HCT116 (cell line): ENCODE data around the gene ZNF83. TPM values are rescaled to one million over a fixed set of nuclear protein-coding genes. Genes with fewer than 3 reads are reported as not detected.

Experiments
- ATAC-seq: fragments of 200-7000 bp; cut with Tn5 transposase; 2 replicates; pipeline ENCODE4 v1.9.1; 2020; ENCODE audit warnings: mild to moderate bottlenecking, moderate library complexity
- BruUV-seq: library from RNA; stranded (reverse); fragments of 400-500 nt; replicated peaks from 2 replicates; lab custom pipeline; 2021; lab: Mats Ljungman, UMichigan
- CTCF ChIA-PET: fragments of 300-600 bp; sonication (Branson Sonifier 250); formaldehyde crosslinking; loops from one replicate; lab custom pipeline; 2021; ENCODE audit warnings: antibody characterized with exemption; lab: Charles Lee
- POLR2A ChIA-PET: fragments of 300-600, 350-600 bp; sonication (Branson Sonifier 250); formaldehyde crosslinking; loops from one replicate; lab custom pipeline; 2021; ENCODE audit warnings: antibody characterized with exemption; lab: Charles Lee
- RAD21 ChIA-PET, 2 experiments: fragments of 300-600 bp; sonication (Branson Sonifier 250); formaldehyde crosslinking; loops; one replicate each; lab custom pipeline; 2023; ENCODE audit warnings: low total read pairs in 2 of 2; ENCODE audit not compliant: uncharacterized antibody in 2 of 2, unreplicated experiment in 2 of 2, low non-redundant PET in 1 of 2; lab: Charles Lee
- DNase-seq: peaks from one replicate; pipeline ENCODE4 v3.0.0-alpha.2; 2010; ENCODE audit warnings: low read depth, low spot score
- H2AFZ ChIP-seq: fragments of 200-600 bp; shearing (Covaris generic), sonication (generic); 2 replicates; pipeline ENCODE4 v1.6.1; 2017; ENCODE audit warnings: low read depth, mixed run types, mixed read lengths, antibody characterized with exemption, low read length; ENCODE audit not compliant: poor library complexity, severe bottlenecking
- H3K27ac ChIP-seq: 2 replicates; pipeline ENCODE4 v1.5.1; 2012; ENCODE audit warnings: low read depth, low read length
- H3K27me3 ChIP-seq: fragments of 200-600 bp; sonication (generic); 2 replicates; pipeline ENCODE4 v1.6.1; 2016; ENCODE audit warnings: mixed run types, low read length, mixed read lengths; ENCODE audit not compliant: insufficient read depth
- H3K36me3 ChIP-seq, 2 experiments: fragments of 200-500 bp in 1 of 2; fragments of 200-600 bp in 1 of 2; sonication (Bioruptor generic) in 1 of 2; sonication (generic) in 1 of 2; 2 replicates each; pipeline versions ENCODE4 v1.5.1 to v1.6.1; 2014 to 2016; ENCODE audit warnings: low read length in 2 of 2, inconsistent platforms in 1 of 2, mixed read lengths in 1 of 2, mixed run types in 1 of 2; ENCODE audit not compliant: insufficient read depth in 2 of 2, control insufficient read depth in 1 of 2
- H3K4me1 ChIP-seq, 2 experiments: fragments of 200-600 bp in 1 of 2; sonication (generic) in 1 of 2; 2 replicates each; pipeline versions ENCODE4 v1.5.1 to v1.6.1; 2012 to 2017; ENCODE audit warnings: low read length in 2 of 2, inconsistent platforms in 1 of 2, mild to moderate bottlenecking in 1 of 2, mixed read lengths in 1 of 2, mixed run types in 1 of 2, moderate library complexity in 1 of 2; ENCODE audit not compliant: insufficient read depth in 2 of 2, control insufficient read depth in 1 of 2
- H3K4me2 ChIP-seq: fragments of 200-600 bp; sonication (generic); 2 replicates; pipeline ENCODE4 v1.6.1; 2017; ENCODE audit warnings: mixed run types, low read length, mixed read lengths
- H3K4me3 ChIP-seq, 2 experiments: fragments of 200-600 bp in 1 of 2; sonication (generic) in 1 of 2; replicated peaks in 1 of 2; 2 replicates each; pipeline ENCODE4 v1.5.1; 2011 to 2016; ENCODE audit warnings: low read length in 2 of 2, control low read depth in 1 of 2, low read depth in 1 of 2, mild to moderate bottlenecking in 1 of 2, mixed read lengths in 1 of 2, mixed run types in 1 of 2
- H3K79me2 ChIP-seq: fragments of 200-600 bp; sonication (generic); 2 replicates; pipeline ENCODE4 v1.6.1; 2017; ENCODE audit warnings: mild to moderate bottlenecking, mixed run types, low read length, moderate library complexity, mixed read lengths; ENCODE audit not compliant: insufficient read depth
- H3K9ac ChIP-seq: fragments of 200-600 bp; sonication (generic); 2 replicates; pipeline ENCODE4 v1.6.1; 2016; ENCODE audit warnings: low read length, mixed read lengths
- H3K9me2 ChIP-seq: fragments of 200-600 bp; sonication (generic), shearing (Covaris generic); 2 replicates; pipeline ENCODE4 v1.6.1; 2017; ENCODE audit warnings: mixed run types, mild to moderate bottlenecking, moderate library complexity; ENCODE audit not compliant: insufficient read depth
- H3K9me3 ChIP-seq, 2 experiments: fragments of 200-500 bp in 1 of 2; fragments of 200-600 bp in 1 of 2; sonication (Bioruptor generic) in 1 of 2; sonication (generic) in 1 of 2; 2 replicates each; pipeline ENCODE4 v1.6.1; 2014 to 2017; ENCODE audit warnings: low read length in 2 of 2, mixed read lengths in 2 of 2, inconsistent platforms in 1 of 2, low read depth in 1 of 2, mild to moderate bottlenecking in 1 of 2, mixed run types in 1 of 2, moderate library complexity in 1 of 2; ENCODE audit not compliant: control insufficient read depth in 1 of 2, insufficient read depth in 1 of 2
- H4K20me1 ChIP-seq: fragments of 200-600 bp; sonication (generic), shearing (Covaris generic); 2 replicates; pipeline ENCODE4 v1.6.1; 2017; ENCODE audit warnings: mixed run types, mild to moderate bottlenecking, moderate library complexity; ENCODE audit not compliant: insufficient read depth
- CEBPB ChIP-seq: IDR thresholded peaks from 2 replicates; pipeline ENCODE4 v1.6.1; 2012; ENCODE audit warnings: low read depth
- ELF1 ChIP-seq: IDR thresholded peaks from 2 replicates; pipeline ENCODE4 v1.6.1; 2012; ENCODE audit warnings: low read depth, borderline replicate concordance
- EZH2 ChIP-seq: fragments of 200-600 bp; sonication (generic); IDR thresholded peaks from 2 replicates; pipeline ENCODE4 v1.6.1; 2017; ENCODE audit warnings: antibody characterized with exemption, mixed run types
- EZH2phosphoT487 ChIP-seq: fragments of 200-600 bp; IDR thresholded peaks from 2 replicates; pipeline ENCODE4 v1.6.1; 2018; ENCODE audit warnings: antibody characterized with exemption, borderline replicate concordance
- FOSL1 ChIP-seq: IDR thresholded peaks from 2 replicates; pipeline ENCODE4 v1.6.1; 2012; ENCODE audit warnings: low read depth
- JUND ChIP-seq: IDR thresholded peaks from 2 replicates; pipeline ENCODE4 v1.6.1; 2012
- POLR2A ChIP-seq: IDR thresholded peaks from 2 replicates; pipeline ENCODE4 v1.7.0; 2011; ENCODE audit warnings: borderline replicate concordance; ENCODE audit not compliant: insufficient read depth, insufficient read length; ENCODE audit errors: extremely low read depth
- POLR2AphosphoS5 ChIP-seq: IDR thresholded peaks from 2 replicates; pipeline ENCODE4 v1.6.1; 2011; ENCODE audit warnings: mild to moderate bottlenecking, low read depth, low read length, moderate library complexity
- SIN3A ChIP-seq: IDR thresholded peaks from 2 replicates; pipeline ENCODE4 v1.6.1; 2012; ENCODE audit warnings: low read depth
- SP1 ChIP-seq: IDR thresholded peaks from 2 replicates; pipeline ENCODE4 v1.6.1; 2012; ENCODE audit warnings: low read depth
- SRF ChIP-seq: IDR thresholded peaks from 2 replicates; pipeline ENCODE4 v1.6.1; 2012; ENCODE audit warnings: low read depth
- TCF7L2 ChIP-seq: IDR thresholded peaks from 2 replicates; pipeline ENCODE4 v1.7.0; 2011; ENCODE audit warnings: borderline replicate concordance, inconsistent platforms; ENCODE audit not compliant: insufficient read depth, insufficient read length; ENCODE audit errors: extremely low read depth
- YY1 ChIP-seq: IDR thresholded peaks from 2 replicates; pipeline ENCODE4 v1.6.1; 2011; ENCODE audit warnings: low read length, low read depth, moderate library complexity, mild to moderate bottlenecking; ENCODE audit not compliant: insufficient replicate concordance; ENCODE audit errors: extremely low read depth
- ZFX ChIP-seq: fragments of 450-650 bp; IDR thresholded peaks from 2 replicates; pipeline ENCODE4 v1.6.1; 2017
- ZNF274 ChIP-seq: fragments of 200-500 bp; sonication (Bioruptor generic); IDR thresholded peaks from 2 replicates; pipeline ENCODE4 v1.6.1; 2014; ENCODE audit warnings: mild to moderate bottlenecking, low read depth, low read length, inconsistent platforms
- intact Hi-C: fragments of 100-400 bp; cut with micrococcal nuclease; formaldehyde crosslinking; loops from 2 replicates; pipeline ENCODE4 v1.10.0; 2022
- total RNA-seq: library from RNA; stranded (reverse); gene quantifications from one replicate; pipeline ENCODE4 v1.2.1, GENCODE V29; 2021; ENCODE audit not compliant: unreplicated experiment
- TF ChIP-seq, protein P1 (sequence below), 3 experiments: fragments of 200-600 bp in 1 of 3; sonication (generic) in 1 of 3; IDR thresholded peaks in 2 of 3; conservative IDR thresholded peaks in 1 of 3; 2 replicates each; pipeline ENCODE4 v1.5.1; 2012 to 2017; ENCODE audit warnings: low read depth in 2 of 3, low read length in 2 of 3, antibody characterized with exemption in 1 of 3, borderline replicate concordance in 1 of 3, control low read depth in 1 of 3, mild to moderate bottlenecking in 1 of 3, mixed read lengths in 1 of 3, mixed run types in 1 of 3, moderate library complexity in 1 of 3; ENCODE audit not compliant: insufficient read depth in 1 of 3
- TF ChIP-seq, protein P2 (sequence below): IDR thresholded peaks from 2 replicates; pipeline ENCODE4 v1.6.1; 2012

Gene ZNF83
- total RNA-seq, 1 experiment from 2014 or later = 34.2 TPM

DNA sequence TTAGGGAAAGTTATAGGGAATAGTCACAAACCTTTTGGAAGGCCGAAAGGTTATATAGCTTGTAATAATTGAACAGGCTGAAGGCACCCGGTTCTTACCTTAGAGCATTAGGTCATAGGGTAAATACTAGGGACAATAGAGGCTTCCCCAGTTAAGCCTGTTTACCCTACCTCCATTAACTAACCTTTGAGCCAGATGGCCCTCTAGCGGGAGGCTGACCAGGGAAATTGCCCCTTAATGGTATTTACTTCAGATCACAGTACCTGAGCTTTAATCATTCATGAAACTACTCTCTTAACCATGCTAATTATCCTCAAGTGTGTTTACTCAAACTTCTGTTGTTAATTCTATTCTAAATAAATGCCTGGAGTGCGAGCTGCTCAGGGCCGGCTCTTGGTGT, 20.4 kb upstream of the ZNF83 start:
- Histone ChIP-seq H2AFZ (no peak overlapping the region), H3K4me1 (peaks cover 0 to 18% of the 10 kb centered on the region in 2 experiments; a peak in 2 of 4 replicates), H4K20me1 (no peaks in the 10 kb centered on the region), H3K27me3 (no peaks in the 10 kb centered on the region), H3K27ac (no peak overlapping the region), H3K9me2 (no peaks in the 10 kb centered on the region)
- CTCF ChIA-PET = no interaction called here
- RAD21 ChIA-PET = no interaction called here
- DNase-seq (no peak), ATAC-seq (no peak)
- no peak for TF ChIP-seq CEBPB
- TF ChIP-seq EZH2 = no peak
- TF ChIP-seq ELF1 = no peak
- TF ChIP-seq SIN3A = no peak
- no peak for TF ChIP-seq POLR2AphosphoS5
- TF ChIP-seq, protein P1, sequence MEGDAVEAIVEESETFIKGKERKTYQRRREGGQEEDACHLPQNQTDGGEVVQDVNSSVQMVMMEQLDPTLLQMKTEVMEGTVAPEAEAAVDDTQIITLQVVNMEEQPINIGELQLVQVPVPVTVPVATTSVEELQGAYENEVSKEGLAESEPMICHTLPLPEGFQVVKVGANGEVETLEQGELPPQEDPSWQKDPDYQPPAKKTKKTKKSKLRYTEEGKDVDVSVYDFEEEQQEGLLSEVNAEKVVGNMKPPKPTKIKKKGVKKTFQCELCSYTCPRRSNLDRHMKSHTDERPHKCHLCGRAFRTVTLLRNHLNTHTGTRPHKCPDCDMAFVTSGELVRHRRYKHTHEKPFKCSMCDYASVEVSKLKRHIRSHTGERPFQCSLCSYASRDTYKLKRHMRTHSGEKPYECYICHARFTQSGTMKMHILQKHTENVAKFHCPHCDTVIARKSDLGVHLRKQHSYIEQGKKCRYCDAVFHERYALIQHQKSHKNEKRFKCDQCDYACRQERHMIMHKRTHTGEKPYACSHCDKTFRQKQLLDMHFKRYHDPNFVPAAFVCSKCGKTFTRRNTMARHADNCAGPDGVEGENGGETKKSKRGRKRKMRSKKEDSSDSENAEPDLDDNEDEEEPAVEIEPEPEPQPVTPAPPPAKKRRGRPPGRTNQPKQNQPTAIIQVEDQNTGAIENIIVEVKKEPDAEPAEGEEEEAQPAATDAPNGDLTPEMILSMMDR (IDR thresholded peaks at IDR 0.05 in 2 of 3, conservative IDR thresholded peaks at IDR 0.05 in 1 of 3; ENCODE audit: borderline replicate concordance in 1 of 3, insufficient read depth in 1 of 3, low read depth in 2 of 3, low read length in 2 of 3) = no peak
- no peak for TF ChIP-seq POLR2A
- no peak for TF ChIP-seq SP1
- TF ChIP-seq YY1 = no peak
- no peak for TF ChIP-seq TCF7L2
- no peak for TF ChIP-seq ZNF274
- TF ChIP-seq FOSL1 = no peak
- TF ChIP-seq EZH2phosphoT487 = no peak
- TF ChIP-seq ZFX = no peak
- TF ChIP-seq JUND = no peak
- TF ChIP-seq SRF = no peak
- TF ChIP-seq, protein P2, sequence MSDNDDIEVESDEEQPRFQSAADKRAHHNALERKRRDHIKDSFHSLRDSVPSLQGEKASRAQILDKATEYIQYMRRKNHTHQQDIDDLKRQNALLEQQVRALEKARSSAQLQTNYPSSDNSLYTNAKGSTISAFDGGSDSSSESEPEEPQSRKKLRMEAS = no peak
- TF ChIP-seq, all 23 proteins: peak for 0
- H3K9ac ChIP-seq = no peak overlapping the region
- peaks cover 43% of the 10 kb centered on the region for H3K79me2 ChIP-seq
- peaks cover 0 to 4% of the 10 kb centered on the region in 2 experiments; a peak in 1 of 4 replicates for H3K9me3 ChIP-seq
- POLR2A ChIA-PET = no interaction called here
- H3K36me3 ChIP-seq = peaks cover 6 to 67% of the 10 kb centered on the region in 2 experiments
- no peak overlapping the region for H3K4me2 ChIP-seq
- no peak overlapping the region for H3K4me3 ChIP-seq
- intact Hi-C loops = no loop called here
- no TSS peak for BruUV-seq
